ENCODE results near the gene DUSP28.

DUSP28 gene

DNA sequence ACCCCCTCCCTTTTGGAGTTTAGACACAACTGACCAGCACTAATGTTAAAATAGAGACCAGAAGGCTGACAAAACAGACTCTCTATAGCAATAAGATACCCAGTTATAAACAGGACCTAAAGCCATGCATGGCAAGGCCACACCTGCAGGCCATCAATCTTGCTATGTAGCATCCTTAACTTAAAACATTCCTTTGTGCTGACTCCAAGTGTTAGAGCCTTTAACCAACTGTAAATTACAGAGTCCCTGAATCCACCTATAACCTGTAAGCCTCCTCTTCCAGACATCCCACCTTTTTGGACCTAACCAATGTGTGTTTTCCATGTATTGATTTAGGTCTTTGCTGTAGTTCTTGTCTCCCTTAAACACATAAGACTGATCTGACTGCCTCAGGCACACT lies 20.3 kb upstream of the DUSP28 start:
- TF ChIP-seq, protein P1, sequence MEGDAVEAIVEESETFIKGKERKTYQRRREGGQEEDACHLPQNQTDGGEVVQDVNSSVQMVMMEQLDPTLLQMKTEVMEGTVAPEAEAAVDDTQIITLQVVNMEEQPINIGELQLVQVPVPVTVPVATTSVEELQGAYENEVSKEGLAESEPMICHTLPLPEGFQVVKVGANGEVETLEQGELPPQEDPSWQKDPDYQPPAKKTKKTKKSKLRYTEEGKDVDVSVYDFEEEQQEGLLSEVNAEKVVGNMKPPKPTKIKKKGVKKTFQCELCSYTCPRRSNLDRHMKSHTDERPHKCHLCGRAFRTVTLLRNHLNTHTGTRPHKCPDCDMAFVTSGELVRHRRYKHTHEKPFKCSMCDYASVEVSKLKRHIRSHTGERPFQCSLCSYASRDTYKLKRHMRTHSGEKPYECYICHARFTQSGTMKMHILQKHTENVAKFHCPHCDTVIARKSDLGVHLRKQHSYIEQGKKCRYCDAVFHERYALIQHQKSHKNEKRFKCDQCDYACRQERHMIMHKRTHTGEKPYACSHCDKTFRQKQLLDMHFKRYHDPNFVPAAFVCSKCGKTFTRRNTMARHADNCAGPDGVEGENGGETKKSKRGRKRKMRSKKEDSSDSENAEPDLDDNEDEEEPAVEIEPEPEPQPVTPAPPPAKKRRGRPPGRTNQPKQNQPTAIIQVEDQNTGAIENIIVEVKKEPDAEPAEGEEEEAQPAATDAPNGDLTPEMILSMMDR (IDR thresholded peaks at IDR 0.05; ENCODE audit: low read length, missing control alignments) = no peak
- no peak overlapping the region for H3K4me3 ChIP-seq (replicated peaks; ENCODE audit: low read depth, low read length)
- no peak for DNase-seq (ENCODE audit: low read depth)

GRCh38 chr2:240551288-240551687 lies 8.9 kb upstream of the DUSP28 start:
- TF ChIP-seq, protein P1 (IDR thresholded peaks at IDR 0.05; ENCODE audit: low read length, missing control alignments) = no peak
- no peak for DNase-seq (ENCODE audit: low read depth)
- H3K4me3 ChIP-seq (replicated peaks; ENCODE audit: low read depth, low read length) = no peak overlapping the region

DNA sequence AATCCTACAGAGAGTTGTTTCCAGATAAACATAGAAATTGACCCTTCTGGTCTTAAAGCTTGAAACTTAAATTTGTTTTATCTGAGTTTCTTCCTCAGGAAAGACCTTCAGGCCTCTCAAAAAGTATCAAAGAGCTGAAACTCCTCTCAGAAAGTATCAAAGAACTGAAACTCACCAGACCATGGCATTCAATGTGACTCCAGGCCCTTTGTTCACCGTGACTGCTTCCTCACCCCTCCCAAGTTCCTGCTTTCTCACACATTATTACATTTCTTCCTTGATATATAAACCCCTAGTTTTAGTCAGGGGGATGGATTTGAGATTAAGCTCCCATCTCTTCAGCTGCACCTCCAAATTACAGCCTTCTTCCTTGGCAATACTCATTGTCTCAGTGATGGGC lies 8.3 kb upstream of the DUSP28 start:
- TF ChIP-seq, protein P1 (IDR thresholded peaks at IDR 0.05; ENCODE audit: low read length, missing control alignments) = no peak
- no peak overlapping the region for H3K4me3 ChIP-seq (replicated peaks; ENCODE audit: low read depth, low read length)
- DNase-seq (ENCODE audit: low read depth) = no peak

- DNase-seq (ENCODE audit: low read depth) = no peak
- TF ChIP-seq, protein P1 (IDR thresholded peaks at IDR 0.05; ENCODE audit: low read length, missing control alignments) = no peak
- no peak overlapping the region for H3K4me3 ChIP-seq (replicated peaks; ENCODE audit: low read depth, low read length)
These were observed 6.1 kb upstream of the DUSP28 start for GRCh38 chr2:240553956-240554480.

GRCh38 chr2:240554767-240555493 lies 5.2 kb upstream of the DUSP28 start:
- TF ChIP-seq, protein P1 (IDR thresholded peaks at IDR 0.05; ENCODE audit: low read length, missing control alignments) = no peak
- DNase-seq (ENCODE audit: low read depth) = no peak
- H3K4me3 ChIP-seq (replicated peaks; ENCODE audit: low read depth, low read length) = no peak overlapping the region

DNA sequence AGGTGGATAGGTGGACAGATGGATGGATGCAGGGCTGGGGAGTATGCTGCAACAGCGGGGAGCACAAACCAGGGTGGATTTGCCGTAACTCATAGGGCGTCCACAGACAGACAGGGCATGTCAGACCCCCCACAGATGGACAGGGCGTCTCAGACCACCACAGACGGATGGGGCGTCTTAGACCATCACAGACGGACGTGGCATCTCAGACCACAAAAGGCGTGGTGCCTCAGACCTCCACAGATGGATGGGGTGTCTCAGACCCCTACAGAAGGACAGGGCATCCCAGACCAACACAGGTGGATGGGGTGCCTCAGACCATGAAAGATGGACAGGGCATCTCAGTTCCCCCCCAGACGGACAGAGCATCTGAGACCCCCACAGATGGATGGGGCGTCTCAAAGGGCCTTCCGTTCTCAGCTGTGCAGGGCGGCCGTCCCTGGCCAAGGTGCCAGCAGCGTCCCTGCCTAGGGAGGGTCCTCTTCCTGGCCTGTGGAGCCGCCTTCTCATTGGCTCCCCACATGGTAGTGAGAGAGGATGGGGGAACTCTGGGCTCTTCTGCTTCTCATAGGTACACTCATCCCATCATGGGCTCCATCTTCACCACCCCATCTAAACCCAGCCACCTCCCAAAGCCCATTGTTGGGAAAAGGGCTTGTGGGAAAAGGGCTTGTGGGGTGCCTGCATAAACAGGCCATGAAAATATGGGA lies 4.5 kb upstream of the DUSP28 start:
- no peak for DNase-seq (ENCODE audit: low read depth)
- TF ChIP-seq, protein P1 (IDR thresholded peaks at IDR 0.05; ENCODE audit: low read length, missing control alignments) = no peak
- H3K4me3 ChIP-seq (replicated peaks; ENCODE audit: low read depth, low read length) = no peak overlapping the region
